T-cell (primary cell): Measurements from ENCODE around the gene STEAP3. TPM values are rescaled to one million over a fixed set of nuclear protein-coding genes. Genes with fewer than 3 reads are reported as not detected.

ENCODE experiments used
- ATAC-seq, 4 experiments: fragments of 200-7000 bp in 3 of 4; fragments of 150-1000 bp in 1 of 4; cut with Tn5 transposase; replicated peaks in 1 of 4; 1 replicate in 3 of 4; 2 replicates in 1 of 4; pipeline ENCODE4 v1.10.0; 2021; ENCODE audit warnings: moderate library complexity in 3 of 4, mild to moderate bottlenecking in 2 of 4, moderate number of reproducible peaks in 1 of 4
- CTCF ChIA-PET, 2 donors: fragments of 300-600 bp; sonication (Branson Sonifier 250); formaldehyde crosslinking; loops; one replicate each; lab custom pipeline; 2022; ENCODE audit warnings: antibody characterized with exemption in 2 of 2; lab: Charles Lee
- POLR2A ChIA-PET, 2 donors: fragments of 300-600 bp; sonication (Branson Sonifier 250); formaldehyde crosslinking; loops; one replicate each; lab custom pipeline; 2022; ENCODE audit warnings: antibody characterized with exemption in 2 of 2; lab: Charles Lee
- DNase-seq, 35 experiments: peaks; one replicate each; pipeline versions ENCODE4 v3.0.0 to v3.0.0-alpha.2; 2013 to 2023
- H3K27ac ChIP-seq: one replicate; pipeline ENCODE4 v1.5.1; 2013; ENCODE audit warnings: low read length
- H3K27me3 ChIP-seq, 2 experiments: replicated peaks in 1 of 2; 1 replicate in 1 of 2; 2 replicates in 1 of 2; pipeline versions ENCODE4 v1.6.1 to v1.7.0; 2013; ENCODE audit warnings: low read length in 1 of 2, mixed read lengths in 1 of 2; ENCODE audit not compliant: control insufficient read depth in 2 of 2, insufficient read depth in 2 of 2; ENCODE audit errors: extremely low read depth in 1 of 2
- H3K36me3 ChIP-seq, 2 donors: 1 replicate in 1 of 2; 2 replicates in 1 of 2; pipeline versions ENCODE4 v1.6.1 to v1.7.0; 2013; ENCODE audit warnings: low read length in 1 of 2; ENCODE audit not compliant: control insufficient read depth in 2 of 2, insufficient read depth in 1 of 2; ENCODE audit errors: extremely low read depth in 1 of 2
- H3K4me1 ChIP-seq, 2 experiments: 1 replicate in 1 of 2; 2 replicates in 1 of 2; pipeline versions ENCODE4 v1.6.1 to v1.7.0; 2013; ENCODE audit warnings: low read length in 2 of 2, mixed read lengths in 1 of 2; ENCODE audit not compliant: insufficient read depth in 2 of 2, control insufficient read depth in 1 of 2; ENCODE audit errors: extremely low read depth in 1 of 2
- H3K4me3 ChIP-seq, 2 donors: 1 replicate in 1 of 2; 2 replicates in 1 of 2; pipeline versions ENCODE4 v1.5.1 to v1.7.0; 2013; ENCODE audit warnings: mild to moderate bottlenecking in 2 of 2, low read length in 1 of 2, moderate library complexity in 1 of 2; ENCODE audit not compliant: control insufficient read depth in 1 of 2; ENCODE audit errors: extremely low read depth in 1 of 2
- H3K9me3 ChIP-seq: 2 replicates; pipeline ENCODE4 v1.7.0; 2013
- H3K27ac Mint-ChIP-seq, 2 donors: one replicate each; pipeline ENCODE4 v1.8.0; 2020 to 2021; ENCODE audit warnings: mild to moderate bottlenecking in 2 of 2, mixed read lengths in 2 of 2
- H3K27me3 Mint-ChIP-seq, 2 donors: one replicate each; pipeline ENCODE4 v1.8.0; 2021 to 2022; ENCODE audit warnings: mixed read lengths in 2 of 2
- H3K36me3 Mint-ChIP-seq: one replicate; pipeline ENCODE4 v1.8.0; 2021; ENCODE audit warnings: mixed read lengths
- H3K4me1 Mint-ChIP-seq, 3 donors: one replicate each; pipeline ENCODE4 v1.8.0; 2020 to 2022; ENCODE audit warnings: mixed read lengths in 3 of 3, mild to moderate bottlenecking in 1 of 3
- H3K4me3 Mint-ChIP-seq, 3 donors: one replicate each; pipeline ENCODE4 v1.8.0; 2020 to 2022; ENCODE audit warnings: mild to moderate bottlenecking in 3 of 3, mixed read lengths in 3 of 3, moderate library complexity in 3 of 3
- H3K9me3 Mint-ChIP-seq, 3 donors: one replicate each; pipeline ENCODE4 v1.8.0; 2020 to 2022; ENCODE audit warnings: mixed read lengths in 3 of 3
- WGBS: methylation state at CpG from one replicate; pipeline ENCODE4 v1.1.5; 2013; ENCODE audit warnings: missing lambda C conversion rate; ENCODE audit not compliant: insufficient coverage; 5-methylcytosine and 5-hydroxymethylcytosine counted together
- total RNA-seq, 35 experiments: library from RNA in 6 of 35; stranded (reverse) in 6 of 35; fragments of 120-200 nt in 1 of 35; gene quantifications; one replicate each; pipeline versions ENCODE4 v1.2.1 to v1.2.4 and lab custom pipeline; 2013 to 2026

Gene STEAP3, protein sequence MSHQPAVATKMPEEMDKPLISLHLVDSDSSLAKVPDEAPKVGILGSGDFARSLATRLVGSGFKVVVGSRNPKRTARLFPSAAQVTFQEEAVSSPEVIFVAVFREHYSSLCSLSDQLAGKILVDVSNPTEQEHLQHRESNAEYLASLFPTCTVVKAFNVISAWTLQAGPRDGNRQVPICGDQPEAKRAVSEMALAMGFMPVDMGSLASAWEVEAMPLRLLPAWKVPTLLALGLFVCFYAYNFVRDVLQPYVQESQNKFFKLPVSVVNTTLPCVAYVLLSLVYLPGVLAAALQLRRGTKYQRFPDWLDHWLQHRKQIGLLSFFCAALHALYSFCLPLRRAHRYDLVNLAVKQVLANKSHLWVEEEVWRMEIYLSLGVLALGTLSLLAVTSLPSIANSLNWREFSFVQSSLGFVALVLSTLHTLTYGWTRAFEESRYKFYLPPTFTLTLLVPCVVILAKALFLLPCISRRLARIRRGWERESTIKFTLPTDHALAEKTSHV
- total RNA-seq (under 1 TPM; 0.20 to 0.46 (median 0.23) TPM), total RNA-seq (lab: John Stamatoyannopoulos, UW) (0 to 1.1 (median 0) reads per million in 29 experiments)
- total RNA-seq (2013), result 0.02 TPM

GRCh38 chr2:119223521-119224390, at the start of gene STEAP3:
TSS of gene STEAP3 (plus strand) at chr2:119223834. CDS start at chr2:119231013, 7,179 bp downstream.
- ATAC-seq, result peak in 2 of 4 experiments; percentile 18 to 30
- Mint-ChIP-seq H3K9me3 (no peaks in the 10 kb centered on the region), H3K27ac (no peak within 1 kb of the TSS), H3K4me3 (peak within 1 kb of the TSS in 2 of 3 donors; percentile 9 to 58), H3K4me1 (peaks cover 0 to 3% (median 1%) of the 10 kb centered on the region in 3 donors), H3K36me3 (no peaks in the 10 kb centered on the region), H3K27me3 (peaks cover 32 to 54% of the 10 kb centered on the region in 2 donors)
- POLR2A ChIA-PET, result no interaction called here
- peaks cover 0 to 57% of the 10 kb centered on the region in 2 experiments for H3K27me3 ChIP-seq
- no peaks in the 10 kb centered on the region for H3K36me3 ChIP-seq
- 1% methylated on average over 89 of the region's 89 CpGs for WGBS
- CTCF ChIA-PET, result no interaction called here
- peaks cover 0 to 7% of the 10 kb centered on the region in 2 experiments for H3K4me1 ChIP-seq
- no peaks in the 10 kb centered on the region for H3K9me3 ChIP-seq
- DNase-seq, result peak in 2 of 35 experiments; percentile 1 to 19
- no peak within 1 kb of the TSS for H3K27ac ChIP-seq
- peak within 1 kb of the TSS in 1 of 2 donors; percentile 2 for H3K4me3 ChIP-seq

DNA sequence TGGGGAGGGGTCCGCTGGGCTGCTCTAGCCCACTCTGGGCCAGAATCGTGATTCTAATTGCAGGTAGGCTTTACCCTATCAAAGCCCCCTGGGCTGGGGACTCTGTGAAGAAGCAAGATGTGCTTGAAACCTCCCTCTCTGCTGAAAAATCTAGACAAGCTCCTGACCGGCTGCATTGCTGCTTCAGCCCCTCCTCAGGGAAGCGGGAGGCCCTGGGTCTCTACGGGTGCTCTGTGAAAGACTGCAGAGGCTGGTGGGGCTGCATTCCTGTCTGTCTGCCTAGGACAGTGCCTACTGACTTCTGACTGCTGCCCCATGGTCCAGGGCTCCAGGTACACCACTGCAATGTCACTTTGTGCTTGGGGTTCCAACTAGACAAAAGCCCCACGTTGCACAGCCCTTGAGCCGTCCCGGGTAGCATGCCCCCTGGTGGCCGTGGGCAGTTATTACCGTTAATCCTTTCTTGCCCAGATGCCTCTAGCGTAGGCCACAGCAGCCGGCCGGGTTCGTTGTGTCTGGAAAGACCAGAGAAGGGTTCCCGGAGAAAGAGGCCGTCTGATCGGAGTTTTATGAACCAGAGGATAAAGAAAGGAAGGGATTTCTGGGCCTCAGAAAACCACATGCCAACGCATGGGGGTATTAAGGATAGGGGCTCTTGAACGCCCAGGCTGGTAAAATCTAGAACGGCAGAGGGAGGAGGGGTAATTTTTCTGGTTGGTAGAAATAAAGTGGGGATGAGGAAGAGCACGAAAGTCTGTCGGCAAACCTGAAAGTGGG, 49.2 kb upstream of the STEAP3 start:
- Histone ChIP-seq H3K36me3 (no peaks in the 10 kb centered on the region), H3K27me3 (peaks cover 0 to 22% of the 10 kb centered on the region in 2 experiments), H3K27ac (no peak overlapping the region), H3K4me3 (no peak overlapping the region), H3K4me1 (no peaks in the 10 kb centered on the region), H3K9me3 (no peaks in the 10 kb centered on the region)
- ChIA-PET POLR2A (no interaction called here), CTCF (interaction anchor here in 1 of 2 donors (1.6 kb wide), 1 partner anchor 293 kb away, joined by 5 read pairs; no protein-coding TSS in a partner anchor)
- H3K27me3 Mint-ChIP-seq, result peaks cover 0 to 4% of the 10 kb centered on the region in 2 donors
- 61% methylated on average over 18 of the region's 22 CpGs for WGBS
- H3K4me3 Mint-ChIP-seq, result no peak overlapping the region
- peak overlapping the region in 1 of 2 donors; percentile 22 for H3K27ac Mint-ChIP-seq
- ATAC-seq (peak; percentile 34 to 71 (median 44)), DNase-seq (peak in 31 of 35 experiments; percentile 5 to 64 (median 33))
- H3K9me3 Mint-ChIP-seq, result no peaks in the 10 kb centered on the region
- no peaks in the 10 kb centered on the region for H3K4me1 Mint-ChIP-seq
- no peaks in the 10 kb centered on the region for H3K36me3 Mint-ChIP-seq

DNA sequence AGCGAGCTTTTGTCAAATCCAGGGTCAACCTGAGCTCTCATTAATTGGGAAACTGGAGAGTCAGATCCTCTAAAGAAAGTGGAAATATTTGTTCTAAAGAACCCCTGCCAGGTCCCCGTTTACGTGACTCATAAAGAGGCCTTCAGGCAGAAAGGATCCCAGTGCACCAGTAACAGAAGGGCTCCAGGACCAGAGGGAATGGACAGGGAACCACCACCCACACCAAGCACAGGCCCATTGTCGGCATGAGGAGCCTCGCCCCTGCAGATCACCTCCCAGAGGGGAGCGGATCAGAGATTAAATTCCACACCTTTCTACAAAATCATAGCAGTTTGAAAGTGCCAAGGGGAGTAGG, 48.7 kb upstream of the STEAP3 start:
- ATAC-seq, result no peak
- no peaks in the 10 kb centered on the region for H3K36me3 Mint-ChIP-seq
- DNase-seq, result no peak
- H3K27me3 Mint-ChIP-seq, result peaks cover 0 to 4% of the 10 kb centered on the region in 2 donors
- no peaks in the 10 kb centered on the region for H3K9me3 ChIP-seq
- H3K9me3 Mint-ChIP-seq, result no peaks in the 10 kb centered on the region
- no peak overlapping the region for H3K27ac Mint-ChIP-seq
- no peak overlapping the region for H3K4me3 ChIP-seq
- ChIA-PET CTCF (interaction anchor here (1.1 to 1.6 kb wide), 2 partner anchors 293 kb away, joined by 3 to 5 read pairs; no protein-coding TSS in a partner anchor), POLR2A (no interaction called here)
- H3K4me3 Mint-ChIP-seq, result no peak overlapping the region
- H3K36me3 ChIP-seq, result no peaks in the 10 kb centered on the region
- H3K27me3 ChIP-seq, result peaks cover 0 to 20% of the 10 kb centered on the region in 2 experiments
- no peaks in the 10 kb centered on the region for H3K4me1 ChIP-seq
- no peak overlapping the region for H3K27ac ChIP-seq
- whole genome bisulfite sequencing, result 100% methylated on average over 1 of the region's 6 CpGs
- no peaks in the 10 kb centered on the region for H3K4me1 Mint-ChIP-seq

DNA sequence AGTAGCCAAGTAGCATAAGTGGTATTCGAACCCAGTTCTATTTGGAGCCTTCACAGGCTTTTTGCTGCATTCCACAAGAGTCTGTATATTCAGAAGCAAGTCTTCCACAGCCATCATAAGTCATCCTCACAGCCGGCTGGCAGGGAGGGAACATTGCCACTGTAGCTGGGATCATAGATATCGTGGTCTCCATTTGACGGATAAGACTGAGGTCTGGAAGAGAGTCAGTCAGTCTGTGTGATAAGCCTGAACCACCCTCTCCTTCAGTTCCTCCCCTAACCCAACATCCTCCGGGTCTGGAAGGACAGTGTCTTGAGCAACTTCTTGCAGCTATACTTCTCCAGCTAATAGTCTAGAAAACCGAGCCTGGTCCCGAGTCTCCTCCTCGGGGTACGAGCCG, 48.1 kb upstream of the STEAP3 start:
- H3K9me3 Mint-ChIP-seq, result no peaks in the 10 kb centered on the region
- DNase-seq (no peak), ATAC-seq (no peak)
- ChIA-PET CTCF (interaction anchor here (0.6 to 1.1 kb wide), 2 partner anchors 137 to 294 kb away, joined by 3 read pairs; no protein-coding TSS in a partner anchor), POLR2A (no interaction called here)
- no peaks in the 10 kb centered on the region for H3K9me3 ChIP-seq
- H3K36me3 ChIP-seq, result no peaks in the 10 kb centered on the region
- no peaks in the 10 kb centered on the region for H3K36me3 Mint-ChIP-seq
- no peak overlapping the region for H3K4me3 ChIP-seq
- H3K27me3 Mint-ChIP-seq, result peaks cover 0 to 4% of the 10 kb centered on the region in 2 donors
- H3K4me1 ChIP-seq, result no peaks in the 10 kb centered on the region
- H3K4me1 Mint-ChIP-seq, result no peaks in the 10 kb centered on the region
- H3K27me3 ChIP-seq, result peaks cover 0 to 18% of the 10 kb centered on the region in 2 experiments
- H3K27ac ChIP-seq, result no peak overlapping the region
- H3K4me3 Mint-ChIP-seq, result no peak overlapping the region
- WGBS, result 84% methylated on average over 5 of the region's 10 CpGs
- no peak overlapping the region for H3K27ac Mint-ChIP-seq

DNA sequence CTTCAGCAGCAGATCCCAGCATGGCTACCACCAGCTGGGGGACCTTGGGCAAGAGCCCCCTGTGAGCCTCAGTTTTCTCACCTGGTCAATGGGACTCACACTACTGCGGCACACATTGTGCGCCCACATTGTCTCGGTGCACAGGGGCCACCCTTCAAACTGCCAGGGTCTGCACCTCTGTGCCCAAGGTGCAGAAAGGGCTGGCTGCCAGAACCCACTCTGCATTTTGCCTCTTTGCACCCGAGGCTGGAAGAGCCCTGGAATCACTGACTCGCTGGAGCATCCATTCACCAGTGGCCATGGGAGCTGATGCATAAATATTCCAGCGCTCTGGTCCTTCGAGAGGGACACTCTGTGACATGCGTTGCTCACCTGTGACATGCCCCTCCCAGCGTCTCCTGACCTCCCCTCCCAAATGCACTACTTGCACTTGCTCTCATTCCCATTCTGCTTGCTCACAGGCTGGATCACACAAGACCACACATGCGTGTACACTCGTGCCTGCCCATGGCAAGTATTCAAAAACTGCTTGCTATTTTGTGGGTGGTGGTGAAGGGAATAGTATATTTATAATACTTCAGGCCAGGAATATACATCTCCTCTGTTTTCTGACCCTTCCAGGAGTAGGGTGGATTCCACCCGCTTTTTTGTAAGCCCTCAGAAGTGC, 46.3 kb upstream of the STEAP3 start:
- no peak overlapping the region for H3K4me3 ChIP-seq
- ChIA-PET POLR2A (no interaction called here), CTCF (no interaction called here)
- H3K27me3 ChIP-seq, result peaks cover 0 to 18% of the 10 kb centered on the region in 2 experiments
- Mint-ChIP-seq H3K27ac (no peak overlapping the region), H3K36me3 (no peaks in the 10 kb centered on the region), H3K27me3 (no peaks in the 10 kb centered on the region), H3K4me1 (no peaks in the 10 kb centered on the region), H3K9me3 (no peaks in the 10 kb centered on the region), H3K4me3 (no peak overlapping the region)
- no peak for ATAC-seq
- H3K9me3 ChIP-seq, result no peaks in the 10 kb centered on the region
- no peak for DNase-seq
- no peaks in the 10 kb centered on the region for H3K36me3 ChIP-seq
- H3K27ac ChIP-seq, result no peak overlapping the region
- H3K4me1 ChIP-seq, result no peaks in the 10 kb centered on the region
- WGBS, result 88% methylated on average over 9 of the region's 12 CpGs
